ENCODE results near the gene VSIR.

DNA sequence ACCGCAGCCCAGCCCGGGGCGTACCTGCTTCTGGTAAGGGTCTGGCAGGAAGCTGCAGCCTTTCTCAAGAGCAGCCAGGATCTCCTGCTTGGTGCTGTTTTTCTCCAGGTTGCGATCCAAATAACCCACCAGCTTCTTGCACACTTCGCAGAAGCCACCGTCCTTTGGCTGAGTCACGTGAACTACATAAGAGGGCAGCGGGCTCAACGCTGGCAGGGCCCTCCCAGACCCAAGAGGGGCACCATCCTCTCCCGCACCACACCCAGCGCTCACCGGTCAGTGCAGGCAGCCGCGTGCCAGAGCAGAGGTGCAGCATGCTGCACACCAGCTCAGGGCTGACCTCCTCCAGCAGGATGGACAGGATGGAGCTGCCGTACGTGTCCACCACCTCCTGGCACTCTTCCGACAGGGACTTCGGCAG, 46.1 kb upstream of the VSIR start:
- TF ChIP-seq, protein P1, sequence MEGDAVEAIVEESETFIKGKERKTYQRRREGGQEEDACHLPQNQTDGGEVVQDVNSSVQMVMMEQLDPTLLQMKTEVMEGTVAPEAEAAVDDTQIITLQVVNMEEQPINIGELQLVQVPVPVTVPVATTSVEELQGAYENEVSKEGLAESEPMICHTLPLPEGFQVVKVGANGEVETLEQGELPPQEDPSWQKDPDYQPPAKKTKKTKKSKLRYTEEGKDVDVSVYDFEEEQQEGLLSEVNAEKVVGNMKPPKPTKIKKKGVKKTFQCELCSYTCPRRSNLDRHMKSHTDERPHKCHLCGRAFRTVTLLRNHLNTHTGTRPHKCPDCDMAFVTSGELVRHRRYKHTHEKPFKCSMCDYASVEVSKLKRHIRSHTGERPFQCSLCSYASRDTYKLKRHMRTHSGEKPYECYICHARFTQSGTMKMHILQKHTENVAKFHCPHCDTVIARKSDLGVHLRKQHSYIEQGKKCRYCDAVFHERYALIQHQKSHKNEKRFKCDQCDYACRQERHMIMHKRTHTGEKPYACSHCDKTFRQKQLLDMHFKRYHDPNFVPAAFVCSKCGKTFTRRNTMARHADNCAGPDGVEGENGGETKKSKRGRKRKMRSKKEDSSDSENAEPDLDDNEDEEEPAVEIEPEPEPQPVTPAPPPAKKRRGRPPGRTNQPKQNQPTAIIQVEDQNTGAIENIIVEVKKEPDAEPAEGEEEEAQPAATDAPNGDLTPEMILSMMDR (IDR thresholded peaks at IDR 0.05), result no peak
- no peak for TF ChIP-seq POLR2A (IDR thresholded peaks at IDR 0.05)
